Naive thymus-derived CD4-positive, alpha-beta T cell (primary cell): ENCODE measurements around the gene PHKA1. TPM values are rescaled to one million over a fixed set of nuclear protein-coding genes. Genes with fewer than 3 reads are reported as not detected.
"Not testable (repeated sequence)": the region's sequence is repeated elsewhere in the genome, so short reads cannot be mapped to it uniquely, and the experiment has no call there.

Experiments used
- ATAC-seq: fragments of 150-1000 bp; cut with Tn5 transposase; 2 replicates; pipeline ENCODE4 v1.10.0; 2021; ENCODE audit warnings: mild to moderate bottlenecking, moderate library complexity
- CTCF ChIA-PET: fragments of 350-600 bp; sonication (Branson Sonifier 250); formaldehyde crosslinking; loops from one replicate; lab custom pipeline; 2021; ENCODE audit warnings: antibody characterized with exemption; lab: Charles Lee
- POLR2A ChIA-PET: fragments of 350-600 bp; sonication (Branson Sonifier 250); formaldehyde crosslinking; loops from one replicate; lab custom pipeline; 2021; ENCODE audit warnings: antibody characterized with exemption, inconsistent platforms; lab: Charles Lee
- DNase-seq, 9 donors: peaks; one replicate each; pipeline versions ENCODE4 v3.0.0 to v3.0.0-alpha.2; 2020 to 2022; ENCODE audit warnings: mixed read lengths in 1 of 9
- H3K27ac ChIP-seq: one replicate; pipeline ENCODE4 v1.7.0; 2013; ENCODE audit warnings: mild to moderate bottlenecking, low read depth, low read length, moderate library complexity
- H3K27me3 ChIP-seq, 2 donors: one replicate each; pipeline ENCODE4 v1.7.0; 2013; ENCODE audit warnings: low read length in 2 of 2, mild to moderate bottlenecking in 2 of 2, moderate library complexity in 2 of 2; ENCODE audit not compliant: control insufficient read depth in 2 of 2, insufficient read depth in 2 of 2
- H3K36me3 ChIP-seq, 3 experiments: 1 replicate in 2 of 3; 2 replicates in 1 of 3; pipeline ENCODE4 v1.7.0; 2013; ENCODE audit warnings: low read length in 3 of 3, mild to moderate bottlenecking in 3 of 3, moderate library complexity in 1 of 3; ENCODE audit not compliant: insufficient read depth in 3 of 3, control insufficient read depth in 2 of 3
- H3K4me1 ChIP-seq, 2 donors: one replicate each; pipeline ENCODE4 v1.7.0; 2013; ENCODE audit warnings: low read length in 2 of 2, mild to moderate bottlenecking in 2 of 2, moderate library complexity in 1 of 2; ENCODE audit not compliant: control insufficient read depth in 2 of 2, insufficient read depth in 2 of 2
- H3K4me3 ChIP-seq: 2 replicates; pipeline ENCODE4 v1.7.0; 2013; ENCODE audit warnings: mild to moderate bottlenecking, low read length
- H3K9me3 ChIP-seq, 3 experiments: 1 replicate in 2 of 3; 2 replicates in 1 of 3; pipeline ENCODE4 v1.7.0; 2013; ENCODE audit warnings: low read length in 3 of 3; ENCODE audit not compliant: control insufficient read depth in 2 of 3
- H3K27ac Mint-ChIP-seq, 9 donors: one replicate each; pipeline ENCODE4 v1.8.0; 2020 to 2022; ENCODE audit warnings: mixed read lengths in 9 of 9, mild to moderate bottlenecking in 8 of 9, moderate library complexity in 5 of 9, inconsistent platforms in 2 of 9
- H3K27me3 Mint-ChIP-seq, 5 donors: one replicate each; pipeline ENCODE4 v1.8.0; 2021 to 2022; ENCODE audit warnings: mixed read lengths in 5 of 5, mild to moderate bottlenecking in 1 of 5
- H3K36me3 Mint-ChIP-seq, 5 donors: one replicate each; pipeline ENCODE4 v1.8.0; 2020 to 2022; ENCODE audit warnings: mixed read lengths in 5 of 5, mild to moderate bottlenecking in 3 of 5, inconsistent platforms in 1 of 5
- H3K4me1 Mint-ChIP-seq, 7 donors: one replicate each; pipeline ENCODE4 v1.8.0; 2020 to 2022; ENCODE audit warnings: mixed read lengths in 7 of 7, mild to moderate bottlenecking in 3 of 7, inconsistent platforms in 1 of 7
- H3K4me3 Mint-ChIP-seq, 10 donors: one replicate each; pipeline ENCODE4 v1.8.0; 2020 to 2022; ENCODE audit warnings: mild to moderate bottlenecking in 10 of 10, mixed read lengths in 10 of 10, moderate library complexity in 6 of 10, inconsistent platforms in 2 of 10
- H3K9me3 Mint-ChIP-seq, 11 donors: one replicate each; pipeline ENCODE4 v1.8.0; 2020 to 2022; ENCODE audit warnings: mixed read lengths in 11 of 11, mild to moderate bottlenecking in 4 of 11, inconsistent platforms in 1 of 11, moderate library complexity in 1 of 11
- intact Hi-C, 2 donors: fragments of 100-400 bp; cut with micrococcal nuclease; formaldehyde crosslinking; loops; one replicate each; pipeline ENCODE4 v1.15.1; 2023
- polyA plus RNA-seq, 2 donors: library from polyadenylated mRNA; unstranded; fragments of 300-500 nt; fragmentation: Illumina TruSeq; gene quantifications; one replicate each; pipeline ENCODE4 v1.2.3, GENCODE V29; 2021
- total RNA-seq, 6 experiments: library from RNA in 5 of 6; stranded (reverse) in 5 of 6; gene quantifications; 1 replicate in 5 of 6; 2 replicates in 1 of 6; pipeline ENCODE4 v1.2.3 and lab custom pipeline; 2021 to 2026

The PHKA1 gene
- total RNA-seq (1 to 10 TPM in 1 of 5 experiments, under 1 TPM in 4; 0.19 to 1.9 (median 0.41) TPM), polyA plus RNA-seq (not detected), total RNA-seq (lab: John Stamatoyannopoulos, UW) (2.3 reads per million, percentile 11 among the genes with 10 or more reads in this experiment)

DNA sequence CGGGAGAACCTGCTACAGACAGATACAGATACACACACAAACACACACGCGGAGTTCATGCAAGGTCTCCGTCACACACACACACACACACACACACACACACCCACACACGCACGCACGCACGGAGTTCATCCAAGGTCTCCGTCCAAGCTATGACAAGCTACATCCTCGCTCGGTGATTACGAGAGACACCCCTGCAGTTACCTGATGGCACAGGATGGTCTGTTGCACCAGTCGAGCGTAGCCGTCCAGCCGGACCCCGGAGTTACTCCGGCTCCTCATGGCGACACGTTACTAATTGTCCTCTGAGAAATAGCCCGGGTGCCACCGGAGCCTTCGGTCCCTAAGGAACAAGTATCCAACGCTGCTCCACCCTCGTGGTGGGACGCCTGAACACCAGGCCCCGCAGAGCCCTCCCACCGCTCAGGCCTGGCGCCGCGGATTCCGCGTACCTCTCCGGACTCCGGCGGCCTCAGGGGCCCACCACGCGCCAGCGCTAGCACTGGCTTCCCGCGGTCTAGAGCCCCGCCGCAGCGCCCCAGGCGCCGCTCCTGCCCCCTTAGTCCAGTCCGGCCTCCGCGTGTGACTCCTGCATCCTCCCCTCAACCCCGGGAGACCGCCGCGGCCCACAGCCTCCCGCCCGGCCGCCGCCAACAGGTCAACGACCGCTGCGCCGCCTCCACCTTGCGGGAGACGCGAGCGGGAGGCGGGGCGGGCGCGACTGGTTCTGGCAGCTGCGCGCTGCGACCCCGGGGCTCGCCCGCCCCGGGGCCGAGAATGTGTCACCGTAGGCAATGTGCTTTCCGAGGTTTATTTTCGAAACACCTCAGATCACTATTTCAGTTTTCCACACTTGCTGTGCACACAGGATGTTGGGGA is at the start of gene PHKA1:
Gene PHKA1, minus strand, starts transcription at position 708 of the 879 bp plus-strand sequence. Its CDS starts 426 bp downstream, at position 282.
- H3K36me3 Mint-ChIP-seq, H3K27ac ChIP-seq, H3K9me3 ChIP-seq, intact Hi-C loops, H3K4me1 ChIP-seq, H3K27me3 ChIP-seq, CTCF ChIA-PET, POLR2A ChIA-PET, H3K9me3 Mint-ChIP-seq, H3K36me3 ChIP-seq: not testable (repeated sequence)
- peaks cover 0 to 10% (median 6%) of the 10 kb centered on the region in 7 donors for H3K4me1 Mint-ChIP-seq
- DNase-seq (peak in 7 of 9 donors; percentile 2 to 66 (median 7)), ATAC-seq (peak; percentile 18)
- peaks cover 0 to 11% (median 6%) of the 10 kb centered on the region in 5 donors for H3K27me3 Mint-ChIP-seq
- peak within 1 kb of the TSS; percentile 68 to 88 (median 75) for H3K4me3 Mint-ChIP-seq
- H3K27ac Mint-ChIP-seq = peak within 1 kb of the TSS in 2 of 9 donors; percentile 39 to 73
- peak within 1 kb of the TSS; percentile 33 for H3K4me3 ChIP-seq

DNA sequence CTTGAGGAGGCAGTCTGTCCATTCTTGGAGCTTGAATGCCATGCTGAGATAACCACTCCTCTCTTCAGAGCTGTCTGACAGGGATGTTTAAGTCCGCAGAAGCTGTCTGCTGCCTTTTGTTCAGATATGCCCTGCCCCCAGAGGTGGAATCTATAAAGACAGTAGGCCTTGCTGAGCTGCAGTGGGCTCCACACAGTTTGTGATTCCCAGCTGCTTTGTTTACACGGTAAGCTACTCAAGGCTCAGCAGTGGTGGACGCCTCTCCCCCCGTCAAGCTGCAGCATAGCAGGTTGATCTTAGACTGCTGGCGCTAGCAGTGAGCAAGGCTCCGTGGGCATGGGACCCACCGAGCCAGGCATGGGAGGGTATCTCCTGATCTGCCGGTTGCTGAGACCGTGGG is 46.3 kb upstream of the PHKA1 start:
- CTCF ChIA-PET, POLR2A ChIA-PET, H3K36me3 ChIP-seq, H3K27me3 ChIP-seq, DNase-seq, H3K4me1 ChIP-seq, H3K4me3 ChIP-seq, H3K27ac ChIP-seq, H3K4me1 Mint-ChIP-seq, H3K4me3 Mint-ChIP-seq, H3K27ac Mint-ChIP-seq, H3K9me3 Mint-ChIP-seq, ATAC-seq, H3K36me3 Mint-ChIP-seq, H3K9me3 ChIP-seq, intact Hi-C loops, H3K27me3 Mint-ChIP-seq: not testable (repeated sequence)

- POLR2A ChIA-PET, H3K9me3 ChIP-seq, H3K4me1 Mint-ChIP-seq, H3K36me3 Mint-ChIP-seq, H3K27me3 ChIP-seq, ATAC-seq, H3K9me3 Mint-ChIP-seq, H3K4me3 Mint-ChIP-seq, intact Hi-C loops, H3K27ac Mint-ChIP-seq, H3K4me1 ChIP-seq, DNase-seq, H3K27ac ChIP-seq, CTCF ChIA-PET, H3K27me3 Mint-ChIP-seq, H3K36me3 ChIP-seq, H3K4me3 ChIP-seq: not testable (repeated sequence)
These were observed 34.4 kb upstream of the PHKA1 start for GRCh38 chrX:72748545-72748944.

DNA sequence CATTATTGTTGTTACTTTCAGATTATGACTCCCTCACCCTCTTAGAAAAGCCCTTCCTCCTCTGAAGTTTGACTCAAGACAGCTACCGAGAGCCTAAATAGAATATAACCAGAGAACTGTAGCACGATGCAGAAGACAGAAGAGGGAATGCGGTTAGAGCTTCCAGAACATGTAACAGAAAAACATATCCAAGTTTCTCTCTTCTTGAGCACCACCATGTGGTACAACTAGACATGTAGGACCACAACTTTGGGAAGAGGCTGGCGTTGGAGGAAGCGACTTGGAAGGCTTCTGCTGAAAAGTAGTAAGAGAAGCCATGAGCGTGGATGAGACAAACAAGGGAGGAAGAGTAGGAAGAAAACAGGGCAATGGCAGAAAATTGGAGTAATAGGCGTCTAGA is 31.4 kb upstream of the PHKA1 start:
- H3K4me1 ChIP-seq, H3K4me3 ChIP-seq, H3K4me3 Mint-ChIP-seq, H3K27me3 Mint-ChIP-seq, POLR2A ChIA-PET, CTCF ChIA-PET, H3K27me3 ChIP-seq, H3K9me3 Mint-ChIP-seq, DNase-seq, H3K4me1 Mint-ChIP-seq, H3K9me3 ChIP-seq, intact Hi-C loops, H3K36me3 ChIP-seq, ATAC-seq, H3K27ac Mint-ChIP-seq, H3K36me3 Mint-ChIP-seq, H3K27ac ChIP-seq: not testable (repeated sequence)

GRCh38 chrX:72735561-72735960 is 21.5 kb upstream of the PHKA1 start:
- intact Hi-C loops = no loop called here
- Histone ChIP-seq H3K4me1 (no peaks in the 10 kb centered on the region), H3K4me3 (no peak overlapping the region), H3K27me3 (no peaks in the 10 kb centered on the region), H3K27ac (no peak overlapping the region), H3K9me3 (no peaks in the 10 kb centered on the region), H3K36me3 (no peaks in the 10 kb centered on the region)
- DNase-seq (no peak), ATAC-seq (no peak)
- Mint-ChIP-seq H3K27me3 (peaks cover 22 to 27% (median 25%) of the 10 kb centered on the region in 5 donors), H3K27ac (no peak overlapping the region), H3K36me3 (no peaks in the 10 kb centered on the region), H3K9me3 (peaks cover 0 to 2% (median 0%) of the 10 kb centered on the region in 11 donors), H3K4me3 (no peak overlapping the region), H3K4me1 (no peaks in the 10 kb centered on the region)
- ChIA-PET POLR2A (no interaction called here), CTCF (no interaction called here)

- H3K4me1 ChIP-seq, H3K4me1 Mint-ChIP-seq, H3K36me3 ChIP-seq, H3K9me3 ChIP-seq, intact Hi-C loops, H3K36me3 Mint-ChIP-seq, POLR2A ChIA-PET, H3K4me3 Mint-ChIP-seq, H3K27me3 ChIP-seq, ATAC-seq, CTCF ChIA-PET, H3K4me3 ChIP-seq, DNase-seq, H3K27ac Mint-ChIP-seq, H3K9me3 Mint-ChIP-seq, H3K27ac ChIP-seq: not testable (repeated sequence)
- H3K27me3 Mint-ChIP-seq = peaks cover 19 to 27% (median 26%) of the 10 kb centered on the region in 5 donors
These were observed 19.5 kb upstream of the PHKA1 start for GRCh38 chrX:72733636-72734035.

DNA sequence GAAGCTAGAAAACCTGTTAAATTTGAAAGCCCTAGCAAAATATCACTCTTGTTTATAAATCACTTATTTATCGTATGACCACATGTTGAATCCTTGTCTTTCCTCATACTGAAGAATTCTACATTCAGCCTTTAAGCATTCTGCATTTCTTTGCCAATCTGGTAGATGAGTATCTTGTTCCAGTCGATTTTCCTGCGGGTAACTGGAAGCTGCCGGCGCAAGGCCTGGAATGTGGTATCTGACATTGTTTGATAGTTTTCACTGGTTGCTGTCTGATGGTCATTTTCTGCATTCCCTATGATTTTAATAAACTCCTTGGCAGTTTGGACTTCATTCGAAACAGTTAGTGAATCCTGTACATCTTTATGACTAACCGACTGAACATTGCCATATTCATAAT is 13.7 kb upstream of the PHKA1 start:
- intact Hi-C loops = no loop called here
- H3K27me3 Mint-ChIP-seq = peaks cover 5 to 14% (median 5%) of the 10 kb centered on the region in 5 donors
- no peak for ATAC-seq
- H3K27me3 ChIP-seq = no peaks in the 10 kb centered on the region
- ChIA-PET CTCF (no interaction called here), POLR2A (no interaction called here)
- no peaks in the 10 kb centered on the region for H3K9me3 ChIP-seq
- H3K9me3 Mint-ChIP-seq = no peaks in the 10 kb centered on the region
- H3K4me1 Mint-ChIP-seq = no peaks in the 10 kb centered on the region
- no peaks in the 10 kb centered on the region for H3K36me3 Mint-ChIP-seq
- DNase-seq = no peak
- no peak overlapping the region for H3K4me3 Mint-ChIP-seq
- no peak overlapping the region for H3K4me3 ChIP-seq
- no peaks in the 10 kb centered on the region for H3K4me1 ChIP-seq
- no peak overlapping the region for H3K27ac Mint-ChIP-seq
- H3K36me3 ChIP-seq = no peaks in the 10 kb centered on the region
- no peak overlapping the region for H3K27ac ChIP-seq
